Panc1 (cell line): Measurements from ENCODE around the gene DCAF15.

Experiments used
- POLR2AphosphoS5 ChIP-seq: IDR thresholded peaks from 2 replicates; pipeline ENCODE4 v1.6.1; 2012; ENCODE audit warnings: mild to moderate bottlenecking, low read depth, low read length, moderate library complexity
- SIN3A ChIP-seq: IDR thresholded peaks from 2 replicates; pipeline ENCODE4 v1.6.1; 2012; ENCODE audit warnings: low read depth, mild to moderate bottlenecking, low read length, moderate library complexity, borderline replicate concordance; ENCODE audit not compliant: insufficient read depth
- TCF7L2 ChIP-seq: IDR thresholded peaks from 2 replicates; pipeline ENCODE4 v1.6.1; 2011; ENCODE audit warnings: mild to moderate bottlenecking, low read depth, low read length, inconsistent platforms
- TF ChIP-seq, protein P1 (sequence below): fragments of 450-650 bp; IDR thresholded peaks from 2 replicates; pipeline ENCODE4 v1.5.1; 2017; ENCODE audit warnings: mild to moderate bottlenecking
- TF ChIP-seq, protein P2 (sequence below), 2 experiments: IDR thresholded peaks; 2 replicates each; pipeline ENCODE4 v1.6.1; 2011 to 2012; ENCODE audit warnings: low read depth in 2 of 2, control low read depth in 1 of 2, low read length in 1 of 2, mild to moderate bottlenecking in 1 of 2, moderate library complexity in 1 of 2; ENCODE audit not compliant: insufficient read depth in 1 of 2

DNA sequence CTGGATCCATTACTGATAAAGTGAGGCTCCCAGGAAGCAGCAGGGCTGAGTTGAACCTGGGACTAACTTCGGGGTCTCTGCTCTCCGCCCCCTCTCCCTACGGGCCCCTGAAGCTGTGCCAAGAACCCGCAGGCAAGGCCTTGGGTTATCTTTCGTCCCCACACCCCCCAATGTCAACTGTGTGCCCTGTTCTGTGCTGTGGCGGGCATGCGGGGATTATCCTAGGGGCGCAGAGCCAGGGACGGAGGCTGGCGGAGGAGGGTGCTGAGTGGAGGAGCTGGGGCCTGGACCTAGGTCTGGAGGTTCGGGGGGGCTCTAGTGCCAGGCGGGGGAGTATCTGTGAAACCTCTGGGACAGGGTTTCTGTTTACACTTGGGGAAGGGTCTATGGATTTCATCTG is 27.4 kb downstream of the DCAF15 start:
- TF ChIP-seq, protein P1, sequence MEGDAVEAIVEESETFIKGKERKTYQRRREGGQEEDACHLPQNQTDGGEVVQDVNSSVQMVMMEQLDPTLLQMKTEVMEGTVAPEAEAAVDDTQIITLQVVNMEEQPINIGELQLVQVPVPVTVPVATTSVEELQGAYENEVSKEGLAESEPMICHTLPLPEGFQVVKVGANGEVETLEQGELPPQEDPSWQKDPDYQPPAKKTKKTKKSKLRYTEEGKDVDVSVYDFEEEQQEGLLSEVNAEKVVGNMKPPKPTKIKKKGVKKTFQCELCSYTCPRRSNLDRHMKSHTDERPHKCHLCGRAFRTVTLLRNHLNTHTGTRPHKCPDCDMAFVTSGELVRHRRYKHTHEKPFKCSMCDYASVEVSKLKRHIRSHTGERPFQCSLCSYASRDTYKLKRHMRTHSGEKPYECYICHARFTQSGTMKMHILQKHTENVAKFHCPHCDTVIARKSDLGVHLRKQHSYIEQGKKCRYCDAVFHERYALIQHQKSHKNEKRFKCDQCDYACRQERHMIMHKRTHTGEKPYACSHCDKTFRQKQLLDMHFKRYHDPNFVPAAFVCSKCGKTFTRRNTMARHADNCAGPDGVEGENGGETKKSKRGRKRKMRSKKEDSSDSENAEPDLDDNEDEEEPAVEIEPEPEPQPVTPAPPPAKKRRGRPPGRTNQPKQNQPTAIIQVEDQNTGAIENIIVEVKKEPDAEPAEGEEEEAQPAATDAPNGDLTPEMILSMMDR, result no peak
- no peak for TF ChIP-seq TCF7L2
- TF ChIP-seq, protein P2, sequence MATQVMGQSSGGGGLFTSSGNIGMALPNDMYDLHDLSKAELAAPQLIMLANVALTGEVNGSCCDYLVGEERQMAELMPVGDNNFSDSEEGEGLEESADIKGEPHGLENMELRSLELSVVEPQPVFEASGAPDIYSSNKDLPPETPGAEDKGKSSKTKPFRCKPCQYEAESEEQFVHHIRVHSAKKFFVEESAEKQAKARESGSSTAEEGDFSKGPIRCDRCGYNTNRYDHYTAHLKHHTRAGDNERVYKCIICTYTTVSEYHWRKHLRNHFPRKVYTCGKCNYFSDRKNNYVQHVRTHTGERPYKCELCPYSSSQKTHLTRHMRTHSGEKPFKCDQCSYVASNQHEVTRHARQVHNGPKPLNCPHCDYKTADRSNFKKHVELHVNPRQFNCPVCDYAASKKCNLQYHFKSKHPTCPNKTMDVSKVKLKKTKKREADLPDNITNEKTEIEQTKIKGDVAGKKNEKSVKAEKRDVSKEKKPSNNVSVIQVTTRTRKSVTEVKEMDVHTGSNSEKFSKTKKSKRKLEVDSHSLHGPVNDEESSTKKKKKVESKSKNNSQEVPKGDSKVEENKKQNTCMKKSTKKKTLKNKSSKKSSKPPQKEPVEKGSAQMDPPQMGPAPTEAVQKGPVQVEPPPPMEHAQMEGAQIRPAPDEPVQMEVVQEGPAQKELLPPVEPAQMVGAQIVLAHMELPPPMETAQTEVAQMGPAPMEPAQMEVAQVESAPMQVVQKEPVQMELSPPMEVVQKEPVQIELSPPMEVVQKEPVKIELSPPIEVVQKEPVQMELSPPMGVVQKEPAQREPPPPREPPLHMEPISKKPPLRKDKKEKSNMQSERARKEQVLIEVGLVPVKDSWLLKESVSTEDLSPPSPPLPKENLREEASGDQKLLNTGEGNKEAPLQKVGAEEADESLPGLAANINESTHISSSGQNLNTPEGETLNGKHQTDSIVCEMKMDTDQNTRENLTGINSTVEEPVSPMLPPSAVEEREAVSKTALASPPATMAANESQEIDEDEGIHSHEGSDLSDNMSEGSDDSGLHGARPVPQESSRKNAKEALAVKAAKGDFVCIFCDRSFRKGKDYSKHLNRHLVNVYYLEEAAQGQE (IDR thresholded peaks at IDR 0.05; ENCODE audit: insufficient read depth in 1 of 2, low read depth in 2 of 2, low read length in 1 of 2), result no peak
- no peak for TF ChIP-seq SIN3A
- TF ChIP-seq POLR2AphosphoS5, result no peak
